ENCODE data around the gene DPP7. TPM values are rescaled to one million over a fixed set of nuclear protein-coding genes. Genes with fewer than 3 reads are reported as not detected.

DPP7 gene
- total and polyA plus RNA-seq, 9 of the 15 experiments (the other 6 are each of a cell fraction or from before 2014, with no cell fraction given) = 0.99 to 365 (median 132) TPM

GRCh38 chr9:137111788-137112563 lies 2.6 kb downstream of the DPP7 start:
- peak; percentile 33 for TF ChIP-seq POLR2G (IDR thresholded peaks at IDR 0.05; ENCODE audit: low read depth, low read length)
- peak; percentile 45; the same call in 1 of the 2 replicates for TF ChIP-seq ZNF740 (CRISPR knock-in tag; IDR thresholded peaks at IDR 0.05)
- TF ChIP-seq ZNF740 (tag; IDR thresholded peaks at IDR 0.05) = no peak
- TF ChIP-seq RBFOX2 (IDR thresholded peaks at IDR 0.05; ENCODE audit: low read depth, low read length) = 0 out of 2 replicates have a peak, but pooled peaks have one; percentile 17
- TF ChIP-seq PCBP1 (IDR thresholded peaks at IDR 0.05; ENCODE audit: low read depth, low read length, poor library complexity, severe bottlenecking) = peak; percentile 26
- TF ChIP-seq, protein P1, sequence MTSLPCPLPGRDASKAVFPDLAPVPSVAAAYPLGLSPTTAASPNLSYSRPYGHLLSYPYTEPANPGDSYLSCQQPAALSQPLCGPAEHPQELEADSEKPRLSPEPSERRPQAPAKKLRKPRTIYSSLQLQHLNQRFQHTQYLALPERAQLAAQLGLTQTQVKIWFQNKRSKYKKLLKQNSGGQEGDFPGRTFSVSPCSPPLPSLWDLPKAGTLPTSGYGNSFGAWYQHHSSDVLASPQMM (CRISPR knock-in tag; IDR thresholded peaks at IDR 0.05) = no peak
- no peak for TF ChIP-seq WHSC1 (IDR thresholded peaks at IDR 0.05; ENCODE audit: low read length)
- in situ Hi-C loops (cut with MboI) (no loop called here), intact Hi-C loops (cut with micrococcal nuclease) (no loop called here)
- no TSS peak for BruUV-seq (replicated peaks)
- DNase-seq (ENCODE audit: extremely low read depth in 1 of 4, low spot score in 3 of 4) (peak in 1 of 4 experiments; percentile 13), ATAC-seq (no peak), FAIRE-seq (no peak)
- peaks cover 66% of the 10 kb centered on the region; the same call in 2 of the 3 replicates for H3K36me3 ChIP-seq (ENCODE audit: control insufficient read depth, insufficient read depth, low read length)
- H3K4me1 ChIP-seq (replicated peaks in 1 of 2; ENCODE audit: control insufficient read depth in 2 of 2, insufficient read depth in 2 of 2, low read length in 2 of 2) = peaks cover 15 to 85% of the 10 kb centered on the region in 2 experiments
- H3K9me1 ChIP-seq (ENCODE audit: control insufficient read depth, insufficient read depth, low read length) = no peaks in the 10 kb centered on the region
- H3K27ac ChIP-seq (ENCODE audit: extremely low read depth, low read depth, low read length) = no peak overlapping the region
- H3K4me2 ChIP-seq (ENCODE audit: insufficient read depth, low read length) = no peak overlapping the region
- no peaks in the 10 kb centered on the region for H4K20me1 ChIP-seq (replicated peaks; ENCODE audit: control insufficient read depth, insufficient read depth, low read length)
- WGBS (ENCODE audit: insufficient coverage, low coverage, missing lambda C conversion rate) = 97% methylated on average over 16 of the region's 35 CpGs
- no peak overlapping the region for H2AFZ ChIP-seq (ENCODE audit: low read depth, low read length)
- CTCF ChIA-PET (ENCODE audit: low intra/inter-chr PET ratio) = no interaction called here
- no peaks in the 10 kb centered on the region for H3K27me3 ChIP-seq (ENCODE audit: control insufficient read depth in 2 of 2, insufficient read depth in 2 of 2, low read length in 2 of 2)
- H3K4me3 ChIP-seq = no peak overlapping the region
- POLR2A ChIA-PET = interaction anchor here (0.7 kb wide), 1 partner anchor 17 kb away, joined by 4 read pairs; no protein-coding TSS in a partner anchor
- peaks cover 27% of the 10 kb centered on the region for H3K79me2 ChIP-seq (ENCODE audit: control insufficient read depth, insufficient read depth, low read length)
- no peak overlapping the region; a peak in 1 of 4 replicates for H3K9ac ChIP-seq (ENCODE audit: insufficient read depth in 1 of 2, low read depth in 2 of 2, low read length in 2 of 2)
- H3K9me3 ChIP-seq (replicated peaks; ENCODE audit: control insufficient read depth, insufficient read depth, low read depth, low read length) = no peaks in the 10 kb centered on the region

Data from K562 (cell line).